Measurements from ENCODE around the gene TPRG1L.

Gene TPRG1L

DNA sequence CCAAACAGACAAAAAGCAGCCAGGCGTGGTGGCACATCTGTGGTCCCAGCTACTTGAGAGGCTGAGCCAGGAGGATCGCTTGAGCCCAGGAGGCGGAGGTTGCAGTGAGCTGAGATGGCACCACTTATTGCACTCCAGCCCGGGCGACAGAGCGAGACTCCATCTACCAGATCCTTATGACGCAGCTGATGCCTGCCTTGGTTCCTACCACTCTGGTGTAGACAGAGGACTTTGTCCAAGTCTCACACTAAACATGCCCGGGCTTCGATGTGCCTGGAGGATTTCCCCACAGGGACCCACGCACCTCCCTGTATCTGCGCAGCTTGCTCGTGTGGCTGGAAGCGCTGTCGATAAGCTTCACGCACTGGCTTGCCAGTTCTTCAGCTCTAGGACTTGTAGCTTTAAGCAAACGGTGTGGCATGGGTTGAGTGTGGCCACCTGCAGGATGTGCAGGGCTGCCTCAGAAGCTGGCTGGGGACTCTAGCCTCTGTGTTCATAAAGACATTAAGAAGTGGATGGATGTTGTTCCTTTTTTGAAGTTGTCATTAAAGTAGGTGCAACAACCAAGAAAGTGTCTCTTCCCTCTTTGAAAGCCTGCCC is 4.8 kb downstream of the TPRG1L start:
- Histone ChIP-seq H3K4me3 (ENCODE audit: low read depth, low read length) (no peak overlapping the region), H3K27me3 (no peaks in the 10 kb centered on the region), H3K36me3 (no peaks in the 10 kb centered on the region), H3K9me3 (no peaks in the 10 kb centered on the region), H3K4me1 (no peaks in the 10 kb centered on the region)
- DNase-seq: no peak
- TF ChIP-seq CTCF (IDR thresholded peaks at IDR 0.05; ENCODE audit: low read depth, low read length): no peak

- DNase-seq: no peak
- H3K9me3 ChIP-seq: no peaks in the 10 kb centered on the region
- no peak overlapping the region for H3K4me3 ChIP-seq (ENCODE audit: low read depth, low read length)
- no peaks in the 10 kb centered on the region for H3K36me3 ChIP-seq
- no peak for TF ChIP-seq CTCF (IDR thresholded peaks at IDR 0.05; ENCODE audit: low read depth, low read length)
- H3K27me3 ChIP-seq: no peaks in the 10 kb centered on the region
- no peaks in the 10 kb centered on the region for H3K4me1 ChIP-seq
These were observed 5.4 kb downstream of the TPRG1L start for GRCh38 chr1:3630161-3630611.

- no peak overlapping the region for H3K4me3 ChIP-seq (ENCODE audit: low read depth, low read length)
- no peaks in the 10 kb centered on the region for H3K36me3 ChIP-seq
- TF ChIP-seq CTCF (IDR thresholded peaks at IDR 0.05; ENCODE audit: low read depth, low read length): no peak
- H3K9me3 ChIP-seq: no peaks in the 10 kb centered on the region
- DNase-seq: no peak
- no peaks in the 10 kb centered on the region for H3K27me3 ChIP-seq
- H3K4me1 ChIP-seq: no peaks in the 10 kb centered on the region
These were observed 6.1 kb downstream of the TPRG1L start for GRCh38 chr1:3630914-3631313.

- Histone ChIP-seq H3K27me3 (no peaks in the 10 kb centered on the region), H3K9me3 (no peaks in the 10 kb centered on the region), H3K4me1 (no peaks in the 10 kb centered on the region), H3K4me3 (ENCODE audit: low read depth, low read length) (no peak overlapping the region), H3K36me3 (no peaks in the 10 kb centered on the region; the same call in 1 of the 2 replicates)
- no peak for TF ChIP-seq CTCF (IDR thresholded peaks at IDR 0.05; ENCODE audit: low read depth, low read length)
- no peak for DNase-seq
These were observed 6.8 kb downstream of the TPRG1L start for GRCh38 chr1:3631320-3632260.

- Histone ChIP-seq H3K36me3 (no peaks in the 10 kb centered on the region; the same call in 1 of the 2 replicates), H3K4me3 (ENCODE audit: low read depth, low read length) (no peak overlapping the region), H3K27me3 (no peaks in the 10 kb centered on the region), H3K9me3 (no peaks in the 10 kb centered on the region), H3K4me1 (no peaks in the 10 kb centered on the region)
- DNase-seq: no peak
- no peak for TF ChIP-seq CTCF (IDR thresholded peaks at IDR 0.05; ENCODE audit: low read depth, low read length)
These were observed 7.5 kb downstream of the TPRG1L start for GRCh38 chr1:3632298-3632697.
